H1 (cell line): ENCODE measurements around the gene TFF2. TPM values are rescaled to one million over a fixed set of nuclear protein-coding genes. Genes with fewer than 3 reads are reported as not detected.

Experiments
- EP300 ChIP-seq, 2 experiments: IDR thresholded peaks; 1 replicate in 1 of 2; 2 replicates in 1 of 2; pipeline ENCODE4 v1.6.1; 2011 to 2012; ENCODE audit warnings: low read depth in 2 of 2, low read length in 2 of 2, mild to moderate bottlenecking in 2 of 2, borderline replicate concordance in 1 of 2, inconsistent platforms in 1 of 2, moderate library complexity in 1 of 2
- KDM1A ChIP-seq: fragments of 200-600, 300-600 bp; sonication (generic); IDR thresholded peaks from 2 replicates; pipeline ENCODE4 v1.7.1; 2016; ENCODE audit warnings: mild to moderate bottlenecking, low read length, borderline replicate concordance
- RAD21 ChIP-seq, 2 experiments: IDR thresholded peaks in 1 of 2; conservative IDR thresholded peaks in 1 of 2; 2 replicates each; pipeline ENCODE4 v1.6.1; 2011; ENCODE audit warnings: low read depth in 2 of 2, low read length in 2 of 2, improper control_type of control experiment in 1 of 2, inconsistent platforms in 1 of 2, mild to moderate bottlenecking in 1 of 2, moderate library complexity in 1 of 2
- SRF ChIP-seq: IDR thresholded peaks from 2 replicates; pipeline ENCODE4 v1.6.1; 2011; ENCODE audit warnings: mild to moderate bottlenecking, low read depth, low read length, moderate library complexity
- polyA plus RNA-seq, 7 experiments: library from polyadenylated mRNA; depleted of rRNA in 3 of 7; stranded (reverse) in 5 of 7; unstranded in 2 of 7; fragments of >200 nt in 5 of 7; fragments of 200-250 nt in 2 of 7; gene quantifications; 1 replicate in 5 of 7; 2 replicates in 1 of 7; 4 replicates in 1 of 7; pipeline versions ENCODE4 v1.2.1 to v1.2.3, GENCODE V29; 2011 to 2013; ENCODE audit warnings: missing spikeins in 2 of 7, mixed read lengths in 2 of 7
- total RNA-seq: library from RNA; stranded (reverse); fragmentation: NEBNext Ultra II Directional; extraction: Animal tissue kit (Norgen Biotek cat#: 25700); gene quantifications from 2 replicates; pipeline ENCODE4 v1.2.1, GENCODE V29; 2021
- TF ChIP-seq, protein P1 (sequence below): IDR thresholded peaks from 2 replicates; pipeline ENCODE4 v1.6.1; 2012; ENCODE audit warnings: inconsistent platforms

Gene TFF2
- total and polyA plus RNA-seq, 2 of the 8 experiments (the other 6 are each of a cell fraction or from before 2014, with no cell fraction given) = not detected

DNA sequence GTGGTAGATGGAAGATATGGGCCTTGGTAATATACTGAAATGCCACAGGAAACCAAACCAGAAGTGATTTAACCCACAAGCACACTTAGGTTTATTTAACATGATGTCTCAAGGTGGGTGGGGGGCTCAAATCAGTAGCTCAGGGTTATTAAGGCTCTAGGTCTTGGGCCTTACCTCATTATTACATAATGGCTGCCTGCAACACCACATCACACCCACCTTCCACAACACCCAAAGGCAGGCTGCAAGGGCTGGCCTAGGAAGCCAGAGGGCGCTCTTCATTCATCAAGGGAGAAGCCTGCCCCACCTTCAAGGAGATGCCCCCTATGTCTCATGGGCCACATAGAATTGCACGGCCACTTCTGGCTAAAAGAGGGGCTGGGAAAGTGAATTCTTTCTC is 9.5 kb upstream of the TFF2 start (continued):
- TF ChIP-seq EP300 (IDR thresholded peaks at IDR 0.05; ENCODE audit: borderline replicate concordance in 1 of 2, low read depth in 2 of 2, low read length in 2 of 2) (no peak), RAD21 (IDR thresholded peaks at IDR 0.05 in 1 of 2, conservative IDR thresholded peaks at IDR 0.05 in 1 of 2; ENCODE audit: low read depth in 2 of 2, low read length in 2 of 2) (peak; percentile 64 to 75), SRF (no peak), KDM1A (peak; percentile 97)
- TF ChIP-seq, protein P1, sequence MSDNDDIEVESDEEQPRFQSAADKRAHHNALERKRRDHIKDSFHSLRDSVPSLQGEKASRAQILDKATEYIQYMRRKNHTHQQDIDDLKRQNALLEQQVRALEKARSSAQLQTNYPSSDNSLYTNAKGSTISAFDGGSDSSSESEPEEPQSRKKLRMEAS = no peak
